Nucleus accumbens (tissue), 56 donors: ENCODE measurements around the gene VRK3.
A peak's percentile ranks its signal among the peaks of the same experiment; 100 is the strongest.

ENCODE experiments used
- DNase-seq, 56 donors: peaks; one replicate each; lab custom pipeline; 2025; lab: John Stamatoyannopoulos, UW

VRK3 gene

DNA sequence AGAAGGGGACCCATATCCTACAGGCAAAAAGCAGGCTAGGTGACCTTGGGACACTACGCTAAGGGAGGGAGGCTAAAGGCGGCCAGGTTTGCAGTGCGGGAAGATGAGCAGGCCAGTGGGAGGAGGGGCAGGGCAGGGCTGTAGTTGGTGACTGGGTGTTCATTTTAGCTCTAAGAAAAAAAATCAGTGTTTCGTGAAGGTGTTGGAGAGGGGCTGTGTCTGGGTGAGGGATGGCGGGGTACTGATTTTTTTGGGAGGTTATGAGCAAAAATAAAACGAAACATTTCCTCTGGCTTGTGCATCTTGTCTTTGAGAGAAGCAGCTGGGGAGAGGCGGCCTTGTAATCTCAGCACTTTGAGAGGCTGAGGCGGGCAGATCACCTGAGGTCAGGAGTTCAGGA is 91.5 kb downstream of the VRK3 start:
- DNase-seq, result no peak

DNA sequence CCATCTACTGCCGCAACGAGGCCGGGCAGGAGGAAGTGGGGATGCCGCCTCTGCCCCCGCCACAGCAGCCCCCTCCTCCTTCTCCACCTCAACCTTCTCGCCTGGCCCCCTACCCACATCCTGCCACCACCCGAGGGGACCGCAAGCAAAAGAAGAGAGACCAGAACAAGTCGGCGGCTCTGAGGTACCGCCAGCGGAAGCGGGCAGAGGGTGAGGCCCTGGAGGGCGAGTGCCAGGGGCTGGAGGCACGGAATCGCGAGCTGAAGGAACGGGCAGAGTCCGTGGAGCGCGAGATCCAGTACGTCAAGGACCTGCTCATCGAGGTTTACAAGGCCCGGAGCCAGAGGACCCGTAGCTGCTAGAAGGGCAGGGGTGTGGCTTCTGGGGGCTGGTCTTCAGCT is 92.4 kb downstream of the VRK3 start:
- DNase-seq, result no peak

DNA sequence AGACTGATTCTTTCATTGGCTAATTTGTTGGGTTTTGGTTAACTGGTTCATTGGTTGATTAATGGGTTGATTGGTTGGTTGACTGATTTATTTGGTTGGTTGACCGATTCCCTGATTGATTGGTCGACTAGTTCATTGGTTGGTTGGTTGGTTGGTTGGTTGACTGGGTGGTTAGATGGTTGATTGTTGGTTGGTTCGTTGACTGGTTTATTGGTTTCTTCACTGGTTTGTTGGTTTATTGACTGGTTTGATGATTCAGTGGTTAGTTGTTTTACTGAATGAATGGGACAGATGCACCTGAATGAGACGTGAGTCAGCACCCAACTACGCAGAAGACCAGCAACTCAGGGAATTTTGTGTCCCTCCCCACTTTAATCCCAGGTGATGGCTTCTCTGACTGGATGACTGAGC is 93.1 kb downstream of the VRK3 start:
- no peak for DNase-seq

DNA sequence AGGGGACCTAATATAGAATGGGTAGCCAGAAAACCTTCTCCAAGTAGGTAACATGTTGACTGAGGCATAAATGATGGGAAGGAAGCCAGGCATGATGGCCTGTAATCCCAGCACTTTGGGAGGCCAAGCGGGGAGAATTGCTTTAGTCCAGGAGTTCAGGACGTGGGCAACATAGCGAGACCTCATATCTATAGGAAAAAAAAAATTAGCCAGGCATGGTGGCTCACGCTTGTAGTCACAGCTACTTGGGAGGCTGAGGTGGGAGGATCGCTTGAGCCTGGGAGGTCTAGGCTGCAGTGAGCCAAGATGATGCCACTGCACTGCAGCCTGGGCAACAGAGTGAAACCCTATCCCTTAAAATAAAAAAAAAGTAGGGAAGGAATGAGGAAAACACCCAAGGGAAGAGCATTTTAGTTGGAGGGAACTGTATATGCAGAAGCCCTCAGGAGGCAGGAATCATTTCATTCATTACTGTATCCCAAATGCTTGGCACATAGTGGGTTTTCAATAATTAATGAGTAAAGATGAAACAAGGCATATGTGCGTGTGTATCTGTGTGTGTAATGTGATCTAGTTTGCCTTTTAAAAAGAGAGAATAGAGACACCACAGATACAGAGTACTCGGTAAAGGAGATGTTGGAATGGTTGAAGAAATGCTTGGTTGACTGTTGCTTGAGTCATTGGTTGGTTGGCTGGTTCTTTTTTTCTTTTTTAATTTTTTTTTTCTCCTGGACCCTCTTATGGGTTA is 93.7 kb downstream of the VRK3 start:
- DNase-seq, result no peak

DNA sequence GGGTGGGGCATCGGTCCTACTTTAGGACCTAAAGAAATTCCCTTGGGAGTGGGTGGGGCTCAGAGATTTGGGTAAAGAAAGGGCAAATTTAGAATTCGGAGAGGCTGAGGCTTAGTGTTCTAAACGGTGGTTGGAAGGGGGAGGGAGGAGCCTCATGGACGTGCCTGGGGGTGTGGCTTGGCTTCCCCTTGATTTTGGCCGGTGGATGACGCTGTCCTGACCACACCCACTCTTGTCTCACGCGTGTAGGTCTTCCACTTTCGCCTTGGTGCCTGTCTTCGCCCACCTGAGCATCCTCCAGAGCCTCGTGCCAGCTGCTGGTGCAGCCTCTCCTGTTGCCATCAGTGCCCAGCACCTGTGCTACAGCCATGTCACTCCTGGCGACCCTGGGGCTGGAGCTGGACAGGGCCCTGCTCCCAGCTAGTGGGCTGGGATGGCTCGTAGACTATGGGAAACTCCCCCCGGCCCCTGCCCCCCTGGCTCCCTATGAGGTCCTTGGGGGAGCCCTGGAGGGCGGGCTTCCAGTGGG is 94.6 kb downstream of the VRK3 start:
- peak in 1 of 56 donors; percentile 9 for DNase-seq

DNA sequence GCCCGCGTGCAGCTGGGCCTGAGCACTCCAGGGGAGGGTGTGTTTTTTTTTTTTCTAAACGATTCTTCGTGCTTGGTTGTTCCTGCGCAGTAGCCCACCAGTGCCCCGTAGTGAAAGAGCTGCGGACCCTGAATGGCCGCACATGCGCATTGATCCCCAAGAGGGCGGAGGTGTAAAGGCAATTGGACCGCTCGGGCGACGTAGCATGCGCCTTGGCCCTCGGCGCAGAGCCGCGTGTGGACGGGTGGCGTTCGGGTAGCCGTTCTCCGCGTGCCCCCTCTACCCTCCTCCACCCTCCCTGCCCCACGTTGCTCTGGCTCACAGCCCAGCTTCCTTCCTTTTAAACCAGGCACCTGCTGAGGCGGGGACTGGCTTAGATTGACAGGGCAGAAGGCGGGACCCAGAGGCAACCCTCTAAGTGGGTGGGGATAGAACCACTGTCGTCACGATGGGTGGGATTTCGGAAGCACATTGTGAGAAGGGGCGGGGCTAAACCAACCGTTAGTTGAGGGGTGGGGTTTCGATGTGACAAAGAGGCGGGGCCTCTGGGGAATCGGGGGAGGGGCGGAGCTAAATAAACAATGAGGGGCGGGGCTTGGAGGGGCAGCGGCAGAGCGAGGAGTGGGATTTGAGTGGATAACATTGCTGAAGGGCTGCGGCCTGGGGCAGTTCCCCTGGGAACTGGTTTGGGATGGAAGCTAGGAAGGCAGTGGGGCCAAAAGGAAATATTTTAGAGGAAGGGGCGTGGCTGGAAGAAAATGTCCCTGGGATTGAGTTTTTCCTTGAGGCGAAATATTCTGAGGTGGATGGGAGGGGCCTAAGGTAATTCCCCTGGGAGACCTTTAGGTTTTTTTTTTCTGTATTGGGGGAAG is 95.3 kb downstream of the VRK3 start:
- peak; percentile 72 to 98 (median 92) for DNase-seq

DNA sequence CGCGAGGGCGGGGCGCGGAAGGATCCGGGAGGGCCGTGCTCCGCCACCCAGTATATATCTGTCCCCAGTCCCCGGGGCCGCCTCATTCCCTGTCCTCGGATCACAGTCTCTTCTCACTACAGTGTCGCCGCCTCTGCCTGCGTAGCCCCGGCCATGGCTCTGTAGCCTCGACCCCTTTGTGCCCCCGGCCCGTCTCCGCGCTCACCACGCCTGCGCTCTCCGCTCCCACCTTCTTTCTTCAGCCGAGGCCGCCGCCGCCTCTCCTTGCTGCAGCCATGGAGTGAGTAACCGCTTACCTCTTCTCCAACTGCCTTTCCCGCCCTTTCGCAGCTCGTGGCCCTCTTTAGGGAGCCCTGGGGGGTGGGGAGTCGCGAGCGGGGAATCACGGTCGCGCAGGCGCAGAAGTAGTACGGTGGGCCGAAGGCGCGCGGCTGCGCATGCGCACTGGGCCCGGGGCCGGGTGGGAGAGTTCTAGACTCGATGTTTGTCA is 96.0 kb downstream of the VRK3 start, which contains the start of the genes ATF5 and NUP62:
ATF5 (plus strand) TSS at position 85 of the 490 bp plus-strand sequence. CDS start 1,646 bp downstream, outside the sequence.
NUP62 (minus strand) TSS at position 384 of the 490 bp plus-strand sequence. CDS start 19,697 bp downstream, outside the sequence.
- peak in 54 of 56 donors; percentile 51 to 96 (median 84) for DNase-seq

DNA sequence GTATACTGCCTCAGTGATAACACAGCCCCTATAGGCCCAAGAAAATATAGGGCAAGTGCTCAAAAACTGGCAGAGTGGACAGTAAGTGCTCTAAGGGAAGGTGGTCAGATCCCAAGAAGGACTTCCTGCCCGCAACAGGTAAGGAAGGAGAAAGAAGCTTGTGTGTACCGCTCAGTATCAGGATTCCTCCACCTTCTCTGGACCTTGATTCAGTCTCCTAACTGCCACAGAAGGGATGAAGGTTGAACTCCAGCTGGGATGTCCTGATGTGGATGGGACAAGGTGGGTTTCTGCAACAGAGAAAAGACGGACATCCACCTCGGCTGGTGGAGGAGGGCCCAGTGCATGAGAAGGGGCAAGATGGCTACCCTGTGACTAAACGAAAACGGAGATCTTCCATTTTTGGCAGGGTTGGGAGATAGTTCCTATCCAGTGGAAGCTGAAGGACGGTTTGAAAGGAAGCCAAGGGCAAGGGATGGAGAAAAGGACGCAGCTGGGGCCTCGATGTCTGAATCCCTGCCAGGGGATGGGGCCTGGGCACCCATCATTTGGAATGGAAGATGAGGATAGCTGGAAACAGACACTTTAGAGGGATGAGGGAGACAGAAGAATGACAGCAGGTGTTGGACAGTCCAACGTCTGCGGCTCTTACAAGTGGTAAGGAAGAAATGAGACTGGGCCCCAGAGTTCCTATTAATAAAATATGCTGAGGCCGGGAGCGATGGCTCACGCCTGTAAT is 97.5 kb downstream of the VRK3 start:
- no peak for DNase-seq

DNA sequence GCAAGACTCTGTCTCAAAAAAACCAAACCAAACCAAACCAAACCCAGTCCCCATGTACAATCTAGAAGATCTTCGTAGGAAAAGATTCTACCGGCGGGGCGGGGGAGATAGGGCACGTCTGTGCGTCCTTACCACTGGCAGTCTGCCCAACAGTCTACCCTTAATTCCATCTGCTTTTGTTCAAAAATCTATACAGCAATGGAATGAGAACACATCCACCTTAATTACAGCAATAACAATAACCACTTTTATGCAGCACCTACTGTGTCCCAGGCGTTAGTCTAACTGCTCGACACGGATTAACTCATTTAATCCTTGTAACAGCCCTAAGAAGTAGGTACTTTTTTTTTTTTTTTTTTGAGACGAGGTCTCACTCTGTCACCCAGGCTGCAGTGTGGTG is 98.7 kb downstream of the VRK3 start:
- DNase-seq, result no peak
